K562 (cell line): ENCODE results near the gene NT5C2. TPM values are rescaled to one million over a fixed set of nuclear protein-coding genes. Genes with fewer than 3 reads are reported as not detected.

Experiments used
- ATAC-seq: fragments of 200-7000 bp; cut with Tn5 transposase; 3 replicates; pipeline ENCODE4 v1.9.1; 2020; ENCODE audit warnings: moderate library complexity
- BruUV-seq: library from RNA; stranded (reverse); fragments of 400-500 nt; replicated peaks from 2 replicates; lab custom pipeline; 2021; lab: Mats Ljungman, UMichigan
- CTCF ChIA-PET: fragments of 300-600 bp; formaldehyde crosslinking; extraction: SDS; loops from one replicate; lab custom pipeline; 2021; ENCODE audit warnings: low intra/inter-chr PET ratio; lab: Yijun Ruan, JAX
- POLR2A ChIA-PET: fragments of 300-600, 350-650 bp; sonication (Branson Sonifier 250); formaldehyde crosslinking; extraction: SDS; loops from one replicate; lab custom pipeline; 2021; ENCODE audit warnings: antibody characterized with exemption, inconsistent platforms; lab: Yijun Ruan, JAX
- DNase-seq, 4 experiments: peaks; one replicate each; pipeline versions ENCODE4 v3.0.0 to v3.0.0-alpha.2; 2011 to 2018; ENCODE audit warnings: low spot score in 3 of 4, mixed read lengths in 3 of 4; ENCODE audit errors: extremely low read depth in 1 of 4
- FAIRE-seq: peaks from 2 replicates; lab custom pipeline; 2011; peaks lifted over from hg19 to GRCh38; lab: Jason Lieb, UNC
- H2AFZ ChIP-seq: 2 replicates; pipeline ENCODE4 v1.6.0; 2011; ENCODE audit warnings: low read depth, low read length, control low read depth, inconsistent platforms
- H3K27ac ChIP-seq: fragments of 200-600 bp; 3 replicates; pipeline ENCODE4 v1.8.0; 2011; ENCODE audit warnings: low read depth, mild to moderate bottlenecking, control low read depth, inconsistent platforms, low read length, moderate library complexity, mixed read lengths; ENCODE audit errors: extremely low read depth
- H3K27me3 ChIP-seq, 2 experiments: fragments of 300-600 bp in 1 of 2; 2 replicates in 1 of 2; 3 replicates in 1 of 2; pipeline versions ENCODE4 v1.6.0 to v1.8.0; 2011; ENCODE audit warnings: inconsistent platforms in 2 of 2, low read length in 2 of 2, mild to moderate bottlenecking in 1 of 2, mixed read lengths in 1 of 2, moderate library complexity in 1 of 2; ENCODE audit not compliant: control insufficient read depth in 2 of 2, insufficient read depth in 2 of 2
- H3K36me3 ChIP-seq: fragments of 300-600 bp; 3 replicates; pipeline ENCODE4 v1.8.0; 2011; ENCODE audit warnings: mild to moderate bottlenecking, low read length, inconsistent platforms; ENCODE audit not compliant: control insufficient read depth, insufficient read depth
- H3K4me1 ChIP-seq, 2 experiments: fragments of 200-600 bp in 1 of 2; replicated peaks in 1 of 2; 2 replicates in 1 of 2; 3 replicates in 1 of 2; pipeline versions ENCODE4 v1.5.1 to v1.8.0; 2011; ENCODE audit warnings: inconsistent platforms in 2 of 2, low read length in 2 of 2, mild to moderate bottlenecking in 1 of 2, mixed read lengths in 1 of 2, moderate library complexity in 1 of 2; ENCODE audit not compliant: control insufficient read depth in 2 of 2, insufficient read depth in 2 of 2
- H3K4me2 ChIP-seq: 2 replicates; pipeline ENCODE4 v1.6.1; 2011; ENCODE audit warnings: low read length, control low read depth, inconsistent platforms, mixed read lengths; ENCODE audit not compliant: insufficient read depth
- H3K4me3 ChIP-seq: fragments of 200-600 bp; sonication (generic), shearing (Covaris generic); 2 replicates; pipeline ENCODE4 v1.5.1; 2016; ENCODE audit warnings: control low read depth, inconsistent platforms
- H3K79me2 ChIP-seq: fragments of 200-600 bp; 3 replicates; pipeline ENCODE4 v1.8.0; 2011; ENCODE audit warnings: low read length, inconsistent platforms; ENCODE audit not compliant: control insufficient read depth, insufficient read depth
- H3K9ac ChIP-seq, 2 experiments: 2 replicates each; pipeline versions ENCODE4 v1.6.0 to v1.6.1; 2011; ENCODE audit warnings: low read depth in 2 of 2, low read length in 2 of 2, control low read depth in 1 of 2, inconsistent platforms in 1 of 2, mild to moderate bottlenecking in 1 of 2, mixed read lengths in 1 of 2; ENCODE audit not compliant: insufficient read depth in 1 of 2
- H3K9me1 ChIP-seq: one replicate; pipeline ENCODE4 v1.6.0; 2011; ENCODE audit warnings: inconsistent platforms, mild to moderate bottlenecking, low read length, moderate library complexity; ENCODE audit not compliant: control insufficient read depth, insufficient read depth
- H3K9me3 ChIP-seq: replicated peaks from 2 replicates; pipeline ENCODE4 v1.5.1; 2011; ENCODE audit warnings: low read depth, low read length, inconsistent platforms; ENCODE audit not compliant: control insufficient read depth, insufficient read depth
- H4K20me1 ChIP-seq: replicated peaks from 2 replicates; pipeline ENCODE4 v1.6.1; 2011; ENCODE audit warnings: low read length, inconsistent platforms, mixed read lengths; ENCODE audit not compliant: control insufficient read depth, insufficient read depth
- CAMTA2 ChIP-seq: fragments of 250-450 bp; sonication (Bioruptor Pico); conservative IDR thresholded peaks from 2 replicates; pipeline ENCODE4 v1.5.1; 2022
- EWSR1 ChIP-seq: fragments of 450-650 bp; IDR thresholded peaks from 2 replicates; pipeline ENCODE4 v1.6.1; 2018; ENCODE audit warnings: borderline replicate concordance, mild to moderate bottlenecking, low read depth, moderate library complexity; ENCODE audit not compliant: partially characterized antibody
- FOXJ2 ChIP-seq: fragments of 200-800 bp; sonication (Bioruptor generic); IDR thresholded peaks from 2 replicates; pipeline ENCODE4 v1.6.1; 2016; ENCODE audit warnings: missing genetic modification characterization, missing compliant biosample characterization
- HDAC3 ChIP-seq: fragments of 450-650 bp; IDR thresholded peaks from 2 replicates; pipeline ENCODE4 v1.6.1; 2018; ENCODE audit warnings: borderline replicate concordance, mild to moderate bottlenecking, moderate library complexity; ENCODE audit not compliant: partially characterized antibody
- JUNB ChIP-seq: fragments of 450-650 bp; formaldehyde crosslinking; conservative IDR thresholded peaks from 2 replicates; pipeline ENCODE4 v1.4.0; 2020; ENCODE audit warnings: mild to moderate bottlenecking
- NBN ChIP-seq: fragments of 450-650 bp; IDR thresholded peaks from 2 replicates; pipeline ENCODE4 v1.6.1; 2016; ENCODE audit warnings: low read depth, mild to moderate bottlenecking
- NFATC3 ChIP-seq: fragments of 450-650 bp; IDR thresholded peaks from 2 replicates; pipeline ENCODE4 v1.6.1; 2017; ENCODE audit warnings: mild to moderate bottlenecking
- ZNF121 ChIP-seq: sonication (generic); formaldehyde crosslinking; conservative IDR thresholded peaks from 2 replicates; pipeline ENCODE4 v1.8.0; 2022; ENCODE audit warnings: missing genetic modification reagents
- ZNF133 ChIP-seq: fragments of 250-450 bp; sonication (Bioruptor Pico); IDR thresholded peaks from 2 replicates; pipeline ENCODE4 v1.4.0; 2020; ENCODE audit warnings: mild to moderate bottlenecking
- ZNF263 ChIP-seq: sonication (generic); formaldehyde crosslinking; IDR thresholded peaks from 2 replicates; pipeline ENCODE4 v1.8.0; 2022; ENCODE audit warnings: mild to moderate bottlenecking, missing genetic modification reagents, borderline replicate concordance
- ZNF347 ChIP-seq: fragments of 450-650 bp; formaldehyde crosslinking; IDR thresholded peaks from 2 replicates; pipeline ENCODE4 v1.4.0; 2020; ENCODE audit warnings: low read depth, mild to moderate bottlenecking, moderate library complexity
- ZNF696 ChIP-seq: fragments of 250-450 bp; sonication (Bioruptor Pico); conservative IDR thresholded peaks from 2 replicates; pipeline ENCODE4 v1.4.0; 2020; ENCODE audit warnings: mild to moderate bottlenecking, moderate library complexity
- WGBS: fragments of 100-300 bp; shearing (Covaris generic); methylation state at CpG from one replicate; pipeline ENCODE4 v1.1.6; 2016; ENCODE audit warnings: low coverage, mixed read lengths; ENCODE audit not compliant: insufficient coverage; ENCODE audit errors: missing lambda C conversion rate; 5-methylcytosine and 5-hydroxymethylcytosine counted together
- in situ Hi-C: fragments of 300-500 bp; cut with MboI; formaldehyde crosslinking; loops from 4 replicates; pipeline ENCODE4 v1.15.0; 2018; ENCODE audit warnings: inconsistent platforms, mixed read lengths
- intact Hi-C: fragments of 100-400 bp; cut with micrococcal nuclease; formaldehyde crosslinking; loops from 2 replicates; pipeline ENCODE4 v1.14.2; 2022
- polyA plus RNA-seq, 8 experiments: library from polyadenylated mRNA; depleted of rRNA in 4 of 8; stranded (reverse) in 5 of 8; unstranded in 3 of 8; fragments of >200 nt; fragmentation: Nextera tagmentation in 2 of 8; fragmentation: Illumina TruSeq in 1 of 8; extraction: Ambion mirVana in 2 of 8; extraction: Trizol in 1 of 8; gene quantifications; 2 replicates each; pipeline versions ENCODE4 v1.2.1 to v1.2.3, GENCODE V29; 2011 to 2014; ENCODE audit warnings: inconsistent platforms in 1 of 8, missing spikeins in 1 of 8
- total RNA-seq, 7 experiments: library from RNA; depleted of rRNA in 6 of 7; stranded (reverse); fragments of >200 nt in 6 of 7; fragmentation: Illumina TruSeq in 2 of 7; extraction: Trizol in 2 of 7; gene quantifications; 2 replicates each; pipeline versions ENCODE4 v1.2.1 to v1.2.3, GENCODE V29; 2011 to 2021; ENCODE audit warnings: low replicate concordance in 1 of 7
- TF ChIP-seq, protein P1 (sequence below): fragments of 250-450 bp; sonication (Bioruptor Pico); IDR thresholded peaks from 2 replicates; pipeline ENCODE4 v1.8.0; 2022; ENCODE audit warnings: inconsistent platforms
- TF ChIP-seq, protein P2 (sequence below): fragments of 250-450 bp; sonication (Bioruptor Pico); IDR thresholded peaks from 2 replicates; pipeline ENCODE4 v1.8.0; 2022; ENCODE audit warnings: inconsistent platforms, mild to moderate bottlenecking, moderate library complexity, borderline replicate concordance
- TF ChIP-seq, protein P3 (sequence below): IDR thresholded peaks from 2 replicates; pipeline ENCODE4 v1.6.1; 2012; ENCODE audit warnings: low read depth, low read length, improper control_type of control experiment, borderline replicate concordance

NT5C2 gene
- total and polyA plus RNA-seq, 9 of the 15 experiments (the other 6 are each of a cell fraction or from before 2014, with no cell fraction given): 11.3 to 45.2 (median 27.7) TPM

DNA sequence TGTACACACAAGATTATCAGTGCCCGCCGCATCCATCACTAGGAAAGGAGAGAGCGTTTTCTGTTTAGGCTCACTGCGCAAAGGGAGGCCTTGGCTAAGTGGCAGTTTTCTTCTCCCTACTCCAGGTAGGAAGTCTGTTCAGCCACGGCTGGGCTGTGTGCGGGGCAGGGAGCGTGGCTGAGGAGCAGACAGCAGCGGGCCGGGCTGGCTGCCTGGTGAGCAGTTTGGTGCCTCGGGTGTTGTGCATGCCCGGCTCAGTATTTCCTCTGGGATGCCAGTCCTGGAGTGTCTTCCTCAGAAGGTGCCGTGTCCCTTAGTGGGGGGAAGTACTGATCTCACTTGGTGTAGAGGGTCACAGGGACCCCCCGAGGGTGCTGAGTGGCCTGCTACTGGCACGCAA, 114.4 kb downstream of the NT5C2 start:
- 67% methylated on average over 8 of the region's 14 CpGs for WGBS
- POLR2A ChIA-PET: interaction anchor here (0.6 kb wide), 1 partner anchor 224 kb away, joined by 3 read pairs; the partner anchor contains the start of gene BORCS7
- CTCF ChIA-PET: no interaction called here
- H4K20me1 ChIP-seq: no peaks in the 10 kb centered on the region
- H3K9me3 ChIP-seq: no peaks in the 10 kb centered on the region
- H3K36me3 ChIP-seq: peaks cover 2% of the 10 kb centered on the region; the same call in 2 of the 3 replicates
- FAIRE-seq (no peak), DNase-seq (no peak), ATAC-seq (no peak)
- H3K9me1 ChIP-seq: no peaks in the 10 kb centered on the region
- H3K27ac ChIP-seq: no peak overlapping the region
- no TSS peak for BruUV-seq
- in situ Hi-C loops (no loop called here), intact Hi-C loops (no loop called here)
- no peaks in the 10 kb centered on the region for H3K27me3 ChIP-seq
- no peak overlapping the region for H3K9ac ChIP-seq
- no peak overlapping the region for H3K4me3 ChIP-seq
- no peaks in the 10 kb centered on the region; a peak in 2 of 5 replicates for H3K4me1 ChIP-seq
- no peak overlapping the region for H2AFZ ChIP-seq
- no peak overlapping the region for H3K4me2 ChIP-seq
- no peaks in the 10 kb centered on the region for H3K79me2 ChIP-seq
- TF ChIP-seq HDAC3: no peak
- no peak for TF ChIP-seq CAMTA2 (CRISPR knock-in tag)
- TF ChIP-seq ZNF133 (CRISPR knock-in tag): no peak
- no peak for TF ChIP-seq ZNF121 (CRISPR knock-in tag)
- no peak for TF ChIP-seq FOXJ2 (tag)
- TF ChIP-seq NBN: no peak
- TF ChIP-seq JUNB (CRISPR knock-in tag): no peak
- TF ChIP-seq, protein P1, sequence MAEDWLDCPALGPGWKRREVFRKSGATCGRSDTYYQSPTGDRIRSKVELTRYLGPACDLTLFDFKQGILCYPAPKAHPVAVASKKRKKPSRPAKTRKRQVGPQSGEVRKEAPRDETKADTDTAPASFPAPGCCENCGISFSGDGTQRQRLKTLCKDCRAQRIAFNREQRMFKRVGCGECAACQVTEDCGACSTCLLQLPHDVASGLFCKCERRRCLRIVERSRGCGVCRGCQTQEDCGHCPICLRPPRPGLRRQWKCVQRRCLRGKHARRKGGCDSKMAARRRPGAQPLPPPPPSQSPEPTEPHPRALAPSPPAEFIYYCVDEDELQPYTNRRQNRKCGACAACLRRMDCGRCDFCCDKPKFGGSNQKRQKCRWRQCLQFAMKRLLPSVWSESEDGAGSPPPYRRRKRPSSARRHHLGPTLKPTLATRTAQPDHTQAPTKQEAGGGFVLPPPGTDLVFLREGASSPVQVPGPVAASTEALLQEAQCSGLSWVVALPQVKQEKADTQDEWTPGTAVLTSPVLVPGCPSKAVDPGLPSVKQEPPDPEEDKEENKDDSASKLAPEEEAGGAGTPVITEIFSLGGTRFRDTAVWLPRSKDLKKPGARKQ (CRISPR knock-in tag): no peak
- TF ChIP-seq ZNF263 (CRISPR knock-in tag): no peak
- TF ChIP-seq ZNF696: no peak
- no peak for TF ChIP-seq NFATC3
- TF ChIP-seq, protein P2, sequence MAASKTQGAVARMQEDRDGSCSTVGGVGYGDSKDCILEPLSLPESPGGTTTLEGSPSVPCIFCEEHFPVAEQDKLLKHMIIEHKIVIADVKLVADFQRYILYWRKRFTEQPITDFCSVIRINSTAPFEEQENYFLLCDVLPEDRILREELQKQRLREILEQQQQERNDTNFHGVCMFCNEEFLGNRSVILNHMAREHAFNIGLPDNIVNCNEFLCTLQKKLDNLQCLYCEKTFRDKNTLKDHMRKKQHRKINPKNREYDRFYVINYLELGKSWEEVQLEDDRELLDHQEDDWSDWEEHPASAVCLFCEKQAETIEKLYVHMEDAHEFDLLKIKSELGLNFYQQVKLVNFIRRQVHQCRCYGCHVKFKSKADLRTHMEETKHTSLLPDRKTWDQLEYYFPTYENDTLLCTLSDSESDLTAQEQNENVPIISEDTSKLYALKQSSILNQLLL (CRISPR knock-in tag): no peak
- TF ChIP-seq, protein P3, sequence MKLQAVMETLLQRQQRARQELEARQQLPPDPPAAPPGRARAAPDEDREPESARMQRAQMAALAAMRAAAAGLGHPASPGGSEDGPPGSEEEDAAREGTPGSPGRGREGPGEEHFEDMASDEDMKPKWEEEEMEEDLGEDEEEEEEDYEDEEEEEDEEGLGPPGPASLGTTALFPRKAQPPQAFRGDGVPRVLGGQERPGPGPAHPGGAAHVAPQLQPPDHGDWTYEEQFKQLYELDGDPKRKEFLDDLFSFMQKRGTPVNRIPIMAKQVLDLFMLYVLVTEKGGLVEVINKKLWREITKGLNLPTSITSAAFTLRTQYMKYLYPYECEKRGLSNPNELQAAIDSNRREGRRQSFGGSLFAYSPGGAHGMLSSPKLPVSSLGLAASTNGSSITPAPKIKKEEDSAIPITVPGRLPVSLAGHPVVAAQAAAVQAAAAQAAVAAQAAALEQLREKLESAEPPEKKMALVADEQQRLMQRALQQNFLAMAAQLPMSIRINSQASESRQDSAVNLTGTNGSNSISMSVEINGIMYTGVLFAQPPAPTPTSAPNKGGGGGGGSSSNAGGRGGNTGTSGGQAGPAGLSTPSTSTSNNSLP: no peak
- TF ChIP-seq EWSR1: no peak
- no peak for TF ChIP-seq ZNF347 (CRISPR knock-in tag)
